GM12878 (cell line): ENCODE measurements around the gene CTSD. TPM values are rescaled to one million over a fixed set of nuclear protein-coding genes. Genes with fewer than 3 reads are reported as not detected.

Experiments used
- ATAC-seq: fragments of 200-7000 bp; cut with Tn5 transposase; 3 replicates; pipeline ENCODE4 v1.9.1; 2020; ENCODE audit warnings: mild to moderate bottlenecking, moderate library complexity
- BruUV-seq: library from RNA; stranded (reverse); fragments of 400-500 nt; replicated peaks from 2 replicates; lab custom pipeline; 2021; lab: Mats Ljungman, UMichigan
- CTCF ChIA-PET: fragments of 300-600 bp; sonication (Branson Sonifier 250); formaldehyde crosslinking; extraction: SDS; loops from one replicate; lab custom pipeline; 2021; ENCODE audit warnings: inconsistent platforms; lab: Yijun Ruan, JAX
- POLR2A ChIA-PET: fragments of 350-600 bp; formaldehyde crosslinking; extraction: SDS; loops from one replicate; lab custom pipeline; 2021; ENCODE audit warnings: inconsistent platforms; lab: Charles Lee
- RAD21 ChIA-PET: fragments of 300-600 bp; sonication (Branson Sonifier 250); formaldehyde crosslinking; loops from one replicate; lab custom pipeline; 2023; ENCODE audit warnings: antibody characterized with exemption; ENCODE audit not compliant: unreplicated experiment; lab: Charles Lee
- SMC1A ChIA-PET: fragments of 300-600 bp; sonication (Branson Sonifier 250); formaldehyde crosslinking; loops from one replicate; lab custom pipeline; 2023; ENCODE audit not compliant: unreplicated experiment, uncharacterized antibody; lab: Charles Lee
- DNase-seq: peaks from one replicate; pipeline ENCODE4 v3.0.0-alpha.2; 2011; ENCODE audit warnings: low read depth, low spot score
- FAIRE-seq: peaks from 3 replicates; lab custom pipeline; 2011; peaks lifted over from hg19 to GRCh38; lab: Jason Lieb, UNC
- H2AFZ ChIP-seq: 2 replicates; pipeline ENCODE4 v1.6.0; 2011; ENCODE audit warnings: low read depth, low read length, control low read depth; ENCODE audit not compliant: control insufficient read depth
- H3K27ac ChIP-seq: 2 replicates; pipeline ENCODE4 v1.5.1; 2011; ENCODE audit warnings: control low read depth; ENCODE audit not compliant: control insufficient read depth, insufficient read depth
- H3K27me3 ChIP-seq, 2 experiments: replicated peaks in 1 of 2; 2 replicates each; pipeline versions ENCODE4 v1.6.0 to v1.6.1; 2011; ENCODE audit warnings: low read length in 1 of 2; ENCODE audit not compliant: control insufficient read depth in 2 of 2, insufficient read depth in 2 of 2
- H3K36me3 ChIP-seq, 2 experiments: 2 replicates each; pipeline ENCODE4 v1.5.1; 2011; ENCODE audit warnings: low read length in 1 of 2; ENCODE audit not compliant: control insufficient read depth in 2 of 2, insufficient read depth in 2 of 2
- H3K4me1 ChIP-seq: 2 replicates; pipeline ENCODE4 v1.6.1; 2011; ENCODE audit warnings: mild to moderate bottlenecking, low read length, moderate library complexity, mixed read lengths; ENCODE audit not compliant: control insufficient read depth, insufficient read depth
- H3K4me2 ChIP-seq: 2 replicates; pipeline ENCODE4 v1.6.0; 2011; ENCODE audit warnings: control low read depth; ENCODE audit not compliant: control insufficient read depth, insufficient read depth
- H3K4me3 ChIP-seq: fragments of 200-600 bp; sonication (generic); 2 replicates; pipeline ENCODE4 v1.5.1; 2016
- H3K79me2 ChIP-seq: 2 replicates; pipeline ENCODE4 v1.6.0; 2011; ENCODE audit warnings: low read length; ENCODE audit not compliant: control insufficient read depth, insufficient read depth
- H3K9ac ChIP-seq: 2 replicates; pipeline ENCODE4 v1.8.0; 2011; ENCODE audit warnings: low read length, control low read depth, mixed read lengths; ENCODE audit not compliant: control insufficient read depth, insufficient read depth
- H3K9me3 ChIP-seq: replicated peaks from 3 replicates; pipeline ENCODE4 v1.5.1; 2011; ENCODE audit warnings: mild to moderate bottlenecking, low read length; ENCODE audit not compliant: control insufficient read depth, insufficient read depth
- H4K20me1 ChIP-seq: 2 replicates; pipeline ENCODE4 v1.6.0; 2011; ENCODE audit not compliant: control insufficient read depth, insufficient read depth
- ATF7 ChIP-seq: fragments of 450-650 bp; IDR thresholded peaks from 2 replicates; pipeline ENCODE4 v1.6.1; 2016; ENCODE audit warnings: low read depth, mild to moderate bottlenecking
- BRCA1 ChIP-seq: IDR thresholded peaks from 2 replicates; pipeline ENCODE4 v1.6.1; 2011; ENCODE audit warnings: low read depth, low read length, improper control_type of control experiment
- CBX5 ChIP-seq: sonication (generic); IDR thresholded peaks from 2 replicates; pipeline ENCODE4 v1.6.1; 2016; ENCODE audit warnings: low read depth, moderate library complexity, mild to moderate bottlenecking, inconsistent platforms
- CEBPB ChIP-seq, 2 experiments: fragments of 150-350 bp in 1 of 2; IDR thresholded peaks; 2 replicates each; pipeline ENCODE4 v1.6.1; 2012 to 2014; ENCODE audit warnings: low read depth in 2 of 2, low read length in 2 of 2, borderline replicate concordance in 1 of 2, inconsistent platforms in 1 of 2
- GATAD2B ChIP-seq: fragments of 450-650 bp; conservative IDR thresholded peaks from 2 replicates; pipeline ENCODE4 v1.6.1; 2017; ENCODE audit warnings: low read depth, mild to moderate bottlenecking, moderate library complexity
- IKZF1 ChIP-seq: fragments of 450-650 bp; conservative IDR thresholded peaks from 2 replicates; pipeline ENCODE4 v1.6.1; 2017; ENCODE audit warnings: antibody characterized with exemption, mild to moderate bottlenecking
- JUNB ChIP-seq: IDR thresholded peaks from 2 replicates; pipeline ENCODE4 v1.6.1; 2016; ENCODE audit warnings: antibody characterized with exemption, mild to moderate bottlenecking
- MAX ChIP-seq: IDR thresholded peaks from 2 replicates; pipeline ENCODE4 v1.6.1; 2012; ENCODE audit warnings: low read depth, low read length, improper control_type of control experiment
- MLLT1 ChIP-seq: fragments of 450-650 bp; IDR thresholded peaks from 2 replicates; pipeline ENCODE4 v1.6.1; 2016; ENCODE audit warnings: mild to moderate bottlenecking
- NFXL1 ChIP-seq: fragments of 450-650 bp; IDR thresholded peaks from 2 replicates; pipeline ENCODE4 v1.6.1; 2017; ENCODE audit warnings: antibody characterized with exemption, mild to moderate bottlenecking, borderline replicate concordance
- RAD21 ChIP-seq: IDR thresholded peaks from 2 replicates; pipeline ENCODE4 v1.6.1; 2011; ENCODE audit warnings: mild to moderate bottlenecking, low read depth, low read length, moderate library complexity; ENCODE audit not compliant: insufficient read depth
- SRF ChIP-seq, 2 experiments: IDR thresholded peaks; 2 replicates each; pipeline ENCODE4 v1.6.1; 2011; ENCODE audit warnings: low read depth in 2 of 2, low read length in 2 of 2, mild to moderate bottlenecking in 1 of 2, moderate library complexity in 1 of 2
- STAT3 ChIP-seq: IDR thresholded peaks from 2 replicates; pipeline ENCODE4 v1.6.1; 2011; ENCODE audit warnings: low read depth, low read length, improper control_type of control experiment
- SUZ12 ChIP-seq: fragments of 200-600 bp; sonication (generic); IDR thresholded peaks from one replicate; pipeline ENCODE4 v1.6.1; 2018; ENCODE audit warnings: antibody characterized with exemption, mild to moderate bottlenecking; ENCODE audit not compliant: unreplicated experiment
- TAF1 ChIP-seq: IDR thresholded peaks from 2 replicates; pipeline ENCODE4 v1.6.1; 2011; ENCODE audit warnings: mild to moderate bottlenecking, low read depth, low read length, borderline replicate concordance
- TCF12 ChIP-seq: IDR thresholded peaks from 2 replicates; pipeline ENCODE4 v1.6.1; 2011; ENCODE audit warnings: low read depth, mild to moderate bottlenecking, low read length
- WGBS: methylation state at CpG from one replicate; pipeline ENCODE4 v1.1.6; 2016; ENCODE audit warnings: low lambda C conversion rate; ENCODE audit not compliant: insufficient replicate concordance, insufficient coverage; ENCODE audit errors: missing lambda C conversion rate; 5-methylcytosine and 5-hydroxymethylcytosine counted together
- in situ Hi-C: fragments of 300-500 bp; cut with MboI; formaldehyde crosslinking; loops from 9 replicates; pipeline ENCODE4 v1.14.3; 2018; ENCODE audit warnings: mixed read lengths
- intact Hi-C: fragments of 100-400 bp; cut with micrococcal nuclease; formaldehyde crosslinking; loops from one replicate; pipeline ENCODE4 v1.14.2; 2022; ENCODE audit not compliant: unreplicated experiment
- polyA plus RNA-seq, 11 experiments: library from polyadenylated mRNA; depleted of rRNA in 4 of 11; unstranded in 6 of 11; stranded (reverse) in 5 of 11; fragments of >200 nt; fragmentation: Nextera tagmentation in 4 of 11; fragmentation: Illumina TruSeq in 1 of 11; extraction: Ambion mirVana in 4 of 11; extraction: Trizol in 1 of 11; gene quantifications; 1 replicate in 1 of 11; 2 replicates in 10 of 11; pipeline versions ENCODE4 v1.2.1 to v1.2.3, GENCODE V29; 2011 to 2016; ENCODE audit warnings: inconsistent platforms in 2 of 11, missing spikeins in 2 of 11, low read depth in 1 of 11
- total RNA-seq, 4 experiments: library from RNA; depleted of rRNA in 3 of 4; stranded (reverse); fragments of >200 nt in 3 of 4; fragmentation: Illumina TruSeq in 1 of 4; extraction: Trizol in 1 of 4; gene quantifications; 2 replicates each; pipeline versions ENCODE4 v1.2.1 to v1.2.3, GENCODE V29; 2013 to 2021
- TF ChIP-seq, protein P1 (sequence below): fragments of 450-650 bp; IDR thresholded peaks from 2 replicates; pipeline ENCODE4 v1.6.1; 2016; ENCODE audit warnings: mild to moderate bottlenecking, moderate library complexity, borderline replicate concordance

Gene CTSD
- total and polyA plus RNA-seq, 10 of the 15 experiments (the other 5 are each of a cell fraction or from before 2014, with no cell fraction given): 0.42 to 54.6 (median 25.0) TPM

DNA sequence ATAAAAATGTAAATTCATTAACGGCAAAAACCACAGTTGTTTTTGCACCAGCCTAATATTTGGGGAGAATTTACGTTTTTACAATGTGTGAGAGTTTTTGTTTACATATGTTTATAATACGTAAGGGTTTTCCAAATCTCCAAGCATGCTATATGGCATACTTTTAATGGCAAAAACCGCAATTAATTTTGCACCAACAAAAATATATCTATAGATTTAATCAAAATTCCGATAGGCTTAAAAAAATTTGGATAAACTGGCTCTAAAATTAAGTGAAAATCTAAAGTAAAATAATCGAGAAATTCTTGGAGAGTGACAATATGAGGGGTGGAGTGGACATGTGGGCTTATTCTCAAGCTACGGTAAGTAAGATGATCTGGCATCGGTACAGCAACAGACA lies 43.9 kb downstream of the CTSD start:
- no peaks in the 10 kb centered on the region for H3K36me3 ChIP-seq
- WGBS: 24% methylated on average over 8 of the region's 8 CpGs
- H3K27me3 ChIP-seq: no peaks in the 10 kb centered on the region; a peak in 1 of 4 replicates
- H3K9ac ChIP-seq: no peak overlapping the region
- no peak for TF ChIP-seq NFXL1
- no peak for TF ChIP-seq MLLT1
- TF ChIP-seq BRCA1: no peak
- no peak for TF ChIP-seq CBX5
- no peak for TF ChIP-seq SRF (IDR thresholded peaks at IDR 0.05; ENCODE audit: low read depth in 2 of 2, low read length in 2 of 2)
- TF ChIP-seq STAT3: no peak
- TF ChIP-seq, protein P1, sequence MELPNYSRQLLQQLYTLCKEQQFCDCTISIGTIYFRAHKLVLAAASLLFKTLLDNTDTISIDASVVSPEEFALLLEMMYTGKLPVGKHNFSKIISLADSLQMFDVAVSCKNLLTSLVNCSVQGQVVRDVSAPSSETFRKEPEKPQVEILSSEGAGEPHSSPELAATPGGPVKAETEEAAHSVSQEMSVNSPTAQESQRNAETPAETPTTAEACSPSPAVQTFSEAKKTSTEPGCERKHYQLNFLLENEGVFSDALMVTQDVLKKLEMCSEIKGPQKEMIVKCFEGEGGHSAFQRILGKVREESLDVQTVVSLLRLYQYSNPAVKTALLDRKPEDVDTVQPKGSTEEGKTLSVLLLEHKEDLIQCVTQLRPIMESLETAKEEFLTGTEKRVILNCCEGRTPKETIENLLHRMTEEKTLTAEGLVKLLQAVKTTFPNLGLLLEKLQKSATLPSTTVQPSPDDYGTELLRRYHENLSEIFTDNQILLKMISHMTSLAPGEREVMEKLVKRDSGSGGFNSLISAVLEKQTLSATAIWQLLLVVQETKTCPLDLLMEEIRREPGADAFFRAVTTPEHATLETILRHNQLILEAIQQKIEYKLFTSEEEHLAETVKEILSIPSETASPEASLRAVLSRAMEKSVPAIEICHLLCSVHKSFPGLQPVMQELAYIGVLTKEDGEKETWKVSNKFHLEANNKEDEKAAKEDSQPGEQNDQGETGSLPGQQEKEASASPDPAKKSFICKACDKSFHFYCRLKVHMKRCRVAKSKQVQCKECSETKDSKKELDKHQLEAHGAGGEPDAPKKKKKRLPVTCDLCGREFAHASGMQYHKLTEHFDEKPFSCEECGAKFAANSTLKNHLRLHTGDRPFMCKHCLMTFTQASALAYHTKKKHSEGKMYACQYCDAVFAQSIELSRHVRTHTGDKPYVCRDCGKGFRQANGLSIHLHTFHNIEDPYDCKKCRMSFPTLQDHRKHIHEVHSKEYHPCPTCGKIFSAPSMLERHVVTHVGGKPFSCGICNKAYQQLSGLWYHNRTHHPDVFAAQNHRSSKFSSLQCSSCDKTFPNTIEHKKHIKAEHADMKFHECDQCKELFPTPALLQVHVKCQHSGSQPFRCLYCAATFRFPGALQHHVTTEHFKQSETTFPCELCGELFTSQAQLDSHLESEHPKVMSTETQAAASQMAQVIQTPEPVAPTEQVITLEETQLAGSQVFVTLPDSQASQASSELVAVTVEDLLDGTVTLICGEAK: no peak
- TF ChIP-seq SUZ12: no peak
- TF ChIP-seq ATF7: no peak
- TF ChIP-seq GATAD2B: no peak
- no peak for TF ChIP-seq JUNB
- TF ChIP-seq IKZF1: no peak
- TF ChIP-seq CEBPB (IDR thresholded peaks at IDR 0.05; ENCODE audit: borderline replicate concordance in 1 of 2, low read depth in 2 of 2, low read length in 2 of 2): no peak
- no peak for TF ChIP-seq TCF12
- TF ChIP-seq RAD21: no peak
- no peak for TF ChIP-seq TAF1
- TF ChIP-seq MAX: no peak
- DNase-seq (no peak), ATAC-seq (no peak), FAIRE-seq (no peak)
- BruUV-seq: no TSS peak
- no peak overlapping the region for H3K27ac ChIP-seq
- no peaks in the 10 kb centered on the region for H3K9me3 ChIP-seq
- ChIA-PET CTCF (interaction anchor here (1.0 kb wide), 1 partner anchor 26 kb away, joined by 3 read pairs; no protein-coding TSS in a partner anchor), RAD21 (no interaction called here), POLR2A (no interaction called here), SMC1A (no interaction called here)
- no peak overlapping the region for H3K4me2 ChIP-seq
- H3K4me1 ChIP-seq: no peaks in the 10 kb centered on the region
- no peak overlapping the region for H2AFZ ChIP-seq
- no peaks in the 10 kb centered on the region for H3K79me2 ChIP-seq
- H4K20me1 ChIP-seq: no peaks in the 10 kb centered on the region
- no peak overlapping the region for H3K4me3 ChIP-seq
- intact Hi-C loops (no loop called here), in situ Hi-C loops (no loop called here)
